Esophagus mucosa (tissue), 1 donor: ENCODE measurements around the gene AHSA1. TPM values are rescaled to one million over a fixed set of nuclear protein-coding genes. Genes with fewer than 3 reads are reported as not detected.

Experiments used
- ATAC-seq: fragments of 200-7000 bp; cut with Tn5 transposase; one replicate; pipeline ENCODE4 v1.9.1; 2020
- total RNA-seq: library from RNA; stranded (reverse); gene quantifications from one replicate; pipeline ENCODE4 v1.2.4, GENCODE V29; 2023
- donor health status: DM: yes; HTN: yes; CAD: no.

The AHSA1 gene
- total RNA-seq, 1 donor from 2014 or later = 69.5 TPM

DNA sequence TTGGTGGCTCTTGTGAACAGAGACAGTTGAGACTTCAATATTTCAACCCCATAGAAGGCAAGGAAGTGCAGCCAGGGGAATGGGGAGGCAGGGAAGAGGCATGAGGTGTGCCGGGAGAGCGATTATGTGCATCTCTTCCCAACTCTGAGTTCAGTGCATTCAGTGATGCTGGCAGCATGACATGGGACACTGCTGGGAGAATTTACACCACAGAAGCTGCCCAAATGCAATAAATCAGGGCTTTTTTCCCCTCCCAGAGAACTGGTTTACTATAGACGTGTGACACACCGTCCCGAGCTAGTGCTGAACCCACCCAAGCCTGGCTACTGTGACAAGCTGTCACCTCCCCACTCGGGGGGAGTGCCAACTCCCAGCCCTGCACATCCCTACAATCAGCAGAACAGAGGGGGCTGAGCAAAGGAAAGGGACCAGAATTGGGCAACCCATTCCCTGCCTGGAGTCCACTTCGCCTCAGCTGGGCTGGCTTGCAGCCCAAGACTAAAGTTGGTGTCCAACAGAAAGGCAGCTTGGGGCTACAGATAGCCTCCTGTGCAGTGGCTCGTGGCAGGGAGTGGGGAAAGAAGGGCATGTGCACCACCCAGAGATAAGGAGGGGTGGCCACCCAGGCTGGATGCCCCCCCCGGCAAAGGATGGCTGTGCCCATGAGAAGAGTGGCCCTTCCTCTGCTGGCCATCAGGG lies 16.7 kb downstream of the AHSA1 start:
- ATAC-seq = no peak

DNA sequence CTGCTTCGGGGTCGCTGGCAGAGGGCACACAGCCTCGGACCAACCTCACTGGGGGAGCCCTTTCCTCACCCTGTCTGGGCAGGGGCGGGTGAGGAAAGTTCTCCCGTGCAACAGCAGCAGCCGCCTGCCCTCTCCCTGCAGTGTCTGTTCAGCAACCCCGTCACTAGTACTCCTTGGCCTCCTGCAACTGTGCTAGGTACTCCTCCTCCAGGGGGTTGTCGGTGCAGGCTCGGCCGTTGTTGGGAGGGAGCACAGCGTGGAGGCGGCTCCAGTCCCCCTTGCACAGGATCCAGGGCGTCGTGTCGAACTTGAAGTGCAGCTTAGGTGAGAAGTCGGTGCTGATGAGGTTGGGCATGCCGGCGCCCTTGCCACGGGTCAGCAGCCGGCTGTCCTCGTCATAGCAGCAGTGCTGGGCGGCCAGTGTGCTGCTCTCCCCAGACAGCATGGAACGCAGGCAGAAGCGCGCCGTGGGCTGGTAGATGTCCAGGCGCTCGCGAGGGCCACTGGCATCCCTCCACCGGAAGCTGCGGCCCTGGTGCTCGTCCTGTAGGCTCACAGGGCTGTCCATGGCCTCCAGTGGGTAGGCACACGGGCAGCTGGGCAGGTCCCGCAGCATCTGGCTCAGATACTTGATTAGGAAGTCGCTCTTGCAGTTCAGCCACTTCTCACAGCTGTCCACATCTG lies 17.7 kb downstream of the AHSA1 start:
- ATAC-seq = no peak

DNA sequence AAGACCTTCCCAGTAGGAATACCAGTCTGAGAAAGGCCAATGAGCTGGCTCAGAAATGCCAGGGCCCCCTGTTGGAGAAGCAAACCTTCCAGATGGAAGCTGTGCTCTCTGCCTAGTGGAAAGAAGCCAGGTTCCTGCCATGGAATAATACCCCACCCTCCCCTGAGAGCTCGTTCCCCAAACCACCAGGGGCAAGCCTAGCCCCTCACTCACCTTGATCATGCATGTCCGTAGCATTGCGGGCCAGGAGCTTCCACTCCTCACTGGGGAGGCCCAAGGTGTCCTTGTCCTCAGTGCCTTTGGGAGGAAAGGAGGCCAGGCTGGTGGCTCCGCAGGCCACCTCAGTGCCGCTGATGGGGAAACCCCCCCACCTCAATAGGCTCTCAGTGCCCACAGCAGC lies 20.1 kb downstream of the AHSA1 start:
- ATAC-seq = no peak

DNA sequence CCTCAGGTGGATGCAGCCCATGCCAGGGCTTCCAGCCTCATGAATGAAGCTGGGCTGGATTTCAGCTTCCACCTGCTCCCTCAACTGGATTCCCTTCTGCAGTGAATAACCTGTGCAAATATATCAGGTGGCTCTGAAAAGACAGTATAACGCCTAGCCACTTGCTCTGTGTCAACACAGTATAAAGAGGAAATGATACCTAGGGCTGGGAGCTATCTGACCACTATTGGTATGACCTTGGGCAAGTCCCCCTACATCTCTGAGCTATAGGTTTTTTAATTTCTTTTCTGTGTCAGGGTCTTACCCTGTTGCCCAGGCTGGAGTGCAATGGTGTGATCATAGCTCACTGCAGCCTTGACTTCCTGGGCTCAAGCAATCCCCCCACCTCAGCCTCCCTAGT lies 20.9 kb downstream of the AHSA1 start:
- no peak for ATAC-seq

DNA sequence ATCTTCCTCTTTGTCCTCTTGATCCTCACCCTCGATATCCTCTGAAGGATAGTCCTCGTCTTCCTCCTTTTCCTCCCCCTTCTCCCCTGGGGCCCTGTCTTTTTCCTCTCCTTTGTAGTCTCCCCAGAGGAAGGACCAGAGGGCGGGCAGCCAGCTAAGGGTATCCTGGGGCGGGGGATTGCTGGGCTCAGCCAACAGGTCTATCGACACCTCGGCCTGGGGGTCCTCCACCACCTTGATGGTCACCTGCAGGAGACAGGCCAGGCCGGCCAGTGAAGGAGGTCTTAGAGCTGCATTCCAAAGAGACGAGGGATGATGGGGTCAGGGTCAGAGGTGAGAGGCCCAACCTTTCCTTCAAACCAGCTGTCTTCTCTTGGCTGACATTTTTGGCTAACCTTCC lies 24.5 kb downstream of the AHSA1 start:
- no peak for ATAC-seq

DNA sequence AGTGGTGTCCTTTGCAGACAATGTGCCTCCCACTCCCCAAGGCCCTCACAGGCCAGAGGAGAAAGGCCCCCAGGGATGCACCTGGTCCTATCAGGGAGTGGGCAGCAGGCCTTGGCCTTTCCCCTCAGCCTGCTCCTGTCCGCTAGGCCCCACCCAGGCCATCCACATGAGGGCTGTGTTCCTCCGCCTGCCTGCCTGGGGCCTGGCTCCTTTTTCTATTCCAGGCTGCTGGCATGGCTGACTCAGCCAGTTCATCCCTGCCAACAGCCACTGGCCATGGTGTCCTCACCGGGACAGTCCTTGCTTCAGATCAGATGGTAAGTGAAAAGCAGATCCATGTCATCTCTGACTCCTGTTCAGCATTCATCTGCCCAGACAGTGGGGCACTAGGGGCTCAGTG lies 27.4 kb downstream of the AHSA1 start:
- ATAC-seq = no peak

DNA sequence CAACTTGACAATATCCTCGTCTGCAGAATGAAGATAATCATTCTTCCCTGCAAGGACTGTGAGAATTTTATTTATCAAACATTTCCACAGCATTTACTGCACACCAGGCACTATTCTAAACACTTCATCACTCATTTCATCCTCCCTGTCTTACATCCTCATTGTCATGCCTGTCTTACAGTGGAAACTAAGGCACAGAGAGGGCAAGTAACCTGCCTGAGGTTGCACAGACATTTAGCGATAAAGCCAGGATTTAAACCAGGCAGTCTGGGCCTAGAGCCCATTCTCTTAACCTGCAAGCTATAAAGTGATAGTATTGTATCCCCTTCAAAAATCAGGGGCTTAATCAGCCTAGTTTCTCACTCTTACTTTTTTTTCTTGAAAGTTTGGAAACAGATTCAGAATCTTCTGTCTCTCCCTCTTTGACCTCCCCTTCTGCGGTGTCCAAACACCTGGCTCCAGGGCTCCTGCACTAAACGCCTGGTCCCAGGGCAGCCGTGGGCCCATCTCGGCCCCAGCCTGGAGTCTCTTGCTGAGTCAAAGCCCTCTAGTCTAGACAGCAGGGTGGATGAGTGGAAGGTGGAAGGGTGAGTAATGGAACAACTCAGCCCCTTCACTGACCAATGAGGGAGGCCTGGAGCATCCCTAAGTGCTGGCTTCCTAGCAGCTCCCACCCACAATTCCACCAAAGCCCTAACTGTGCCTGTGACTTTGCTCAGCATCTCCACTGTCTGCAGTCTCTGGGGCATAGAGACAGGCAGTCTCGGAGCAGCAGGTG lies 28.2 kb downstream of the AHSA1 start:
- peak; percentile 26 for ATAC-seq

DNA sequence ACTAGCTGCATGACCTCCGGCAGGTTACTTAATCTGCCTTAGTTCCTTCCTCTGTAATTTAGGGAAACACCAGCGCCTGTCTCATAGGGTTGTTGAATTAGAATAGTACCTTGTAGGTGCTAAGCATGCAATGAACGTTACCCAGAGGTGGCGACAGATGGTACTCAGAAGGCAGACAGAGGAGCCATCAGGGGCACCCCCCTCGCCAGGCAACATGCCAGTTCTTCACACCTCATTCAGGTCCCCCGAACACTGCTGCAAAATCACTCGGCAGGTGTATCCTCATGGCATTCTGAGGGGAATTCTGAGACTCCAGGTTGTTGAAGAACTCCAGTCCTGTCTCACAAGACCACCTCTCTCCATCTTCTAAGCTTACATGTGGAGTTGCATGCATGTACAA lies 30.7 kb downstream of the AHSA1 start:
- no peak for ATAC-seq

DNA sequence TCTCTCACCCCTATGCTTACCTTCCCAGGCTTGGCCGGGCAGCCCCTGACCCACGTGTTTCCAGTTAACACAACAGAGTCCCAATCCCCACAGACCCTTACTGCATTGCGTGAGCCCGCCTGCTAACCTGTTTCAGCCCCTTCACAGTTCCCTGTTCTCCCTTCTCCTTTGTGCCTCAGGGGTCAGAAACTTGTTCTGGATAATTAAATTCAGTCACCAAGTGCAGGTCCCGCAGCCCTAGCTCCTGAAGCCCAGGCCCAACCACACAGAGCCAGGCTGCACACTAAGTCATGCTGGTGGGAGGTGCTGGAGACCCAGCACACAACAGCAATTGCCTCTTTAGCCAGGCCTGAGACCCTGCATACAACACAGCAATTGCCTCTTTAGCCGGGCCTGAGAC lies 31.1 kb downstream of the AHSA1 start:
- no peak for ATAC-seq

DNA sequence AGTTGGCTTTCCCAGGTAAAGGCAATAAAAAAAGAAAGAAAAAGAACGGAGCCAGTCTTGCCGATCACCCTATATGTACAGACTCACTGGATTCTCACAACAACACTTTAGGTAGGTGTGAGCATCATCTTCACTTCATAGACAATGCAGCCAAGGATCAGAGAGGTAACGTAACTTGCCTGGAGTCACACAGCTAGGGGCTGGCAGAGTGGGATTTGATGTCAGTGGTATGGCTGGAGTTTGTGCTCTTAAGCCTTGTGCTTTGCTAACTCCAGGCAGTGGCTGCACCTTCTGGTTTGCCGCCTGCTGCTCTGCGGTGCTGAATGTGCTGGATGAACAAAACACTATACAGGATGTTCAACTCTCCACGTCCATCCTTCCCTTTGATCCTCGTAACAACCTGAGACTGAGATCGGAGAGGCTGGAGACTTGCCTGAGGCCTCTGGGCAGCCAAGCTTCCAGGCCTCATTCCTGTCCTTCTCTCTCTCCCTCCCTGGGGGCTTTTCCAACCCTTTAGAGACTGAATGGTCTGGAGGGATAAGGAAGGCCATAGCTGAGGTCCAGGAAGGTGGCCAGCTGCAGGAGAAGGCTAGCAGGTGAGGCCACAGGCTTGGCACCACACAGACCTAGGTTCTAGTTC lies 32.6 kb downstream of the AHSA1 start:
- no peak for ATAC-seq

DNA sequence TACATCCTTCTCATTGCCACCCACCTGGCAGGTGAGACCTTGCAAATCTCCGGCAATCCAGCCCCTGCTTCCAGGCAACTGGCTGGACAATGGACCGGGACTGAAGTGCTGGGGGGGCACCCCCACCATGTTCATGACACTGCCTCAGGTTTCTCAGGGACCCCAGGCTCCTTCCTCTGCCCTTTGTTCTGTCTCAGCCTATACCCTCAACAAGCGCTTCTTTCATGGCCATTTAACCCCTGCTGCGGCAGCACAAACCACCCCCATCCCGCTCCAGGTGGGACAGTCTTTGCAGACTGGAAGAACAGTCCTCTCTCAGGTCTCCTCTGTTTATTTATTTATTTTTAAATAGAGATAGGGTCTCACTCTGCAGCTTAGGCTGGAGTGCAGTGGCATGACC lies 33.2 kb downstream of the AHSA1 start:
- no peak for ATAC-seq

DNA sequence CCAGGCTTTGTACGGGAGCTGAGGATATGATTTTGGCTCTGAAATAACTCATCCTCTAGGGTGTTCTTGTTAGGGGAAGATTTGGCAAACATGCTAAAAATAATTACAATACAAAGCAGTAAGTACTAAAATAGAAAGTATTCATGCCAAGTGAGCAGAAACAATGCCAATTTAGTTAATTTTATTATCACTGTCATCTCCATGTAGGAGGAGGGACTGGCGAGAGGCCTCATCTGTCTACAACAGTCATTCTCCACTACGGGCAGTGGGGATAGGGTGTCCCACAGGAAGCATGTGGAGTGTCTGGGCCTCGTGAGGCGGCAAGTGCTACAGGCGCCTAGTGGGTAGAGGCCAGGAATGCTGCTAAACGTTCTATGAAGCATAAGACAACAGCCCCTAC lies 37.4 kb downstream of the AHSA1 start:
- ATAC-seq = no peak

DNA sequence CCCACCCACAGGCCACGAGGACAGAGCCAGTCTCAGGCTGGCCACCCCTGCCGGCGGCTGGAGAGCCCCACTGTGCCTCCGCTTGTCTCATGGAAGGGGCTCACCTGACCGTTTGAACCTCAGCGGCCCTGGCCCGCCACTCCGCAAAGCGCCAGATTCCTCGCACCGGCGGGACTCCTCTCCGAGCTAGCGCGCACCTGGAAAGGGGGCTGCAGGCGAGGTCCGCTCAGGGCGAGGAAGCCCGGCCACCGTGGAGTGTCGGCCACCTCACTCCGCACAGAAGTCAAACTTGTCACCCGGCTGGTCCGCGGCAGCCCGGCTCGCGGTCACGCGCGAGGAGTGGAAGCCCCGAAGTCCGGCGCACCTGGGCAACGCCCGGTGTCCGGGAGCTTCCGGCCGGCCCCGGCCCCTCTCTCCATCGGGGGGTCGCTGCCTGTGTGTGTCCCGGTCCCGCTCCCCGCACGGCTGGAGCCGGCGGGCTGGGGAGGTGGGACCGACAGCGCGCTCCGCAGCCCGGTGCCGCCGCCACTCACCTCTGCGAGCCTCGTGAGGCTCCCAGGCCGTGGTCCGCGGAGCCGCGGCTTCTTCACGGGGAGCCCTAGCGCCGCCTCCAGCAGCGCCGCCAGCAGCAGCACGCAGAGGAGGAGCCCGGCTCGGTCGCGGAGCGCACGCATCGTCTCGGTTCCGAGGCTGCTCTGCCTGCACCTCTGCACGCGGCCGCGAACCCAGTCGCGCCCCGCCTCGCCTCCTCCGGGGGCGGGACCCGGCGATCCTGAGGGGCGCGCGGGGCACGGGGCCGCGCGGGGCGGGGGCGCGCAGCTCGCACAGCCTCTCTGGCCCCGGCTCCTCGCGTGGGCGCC lies 40.5 kb downstream of the AHSA1 start, which contains the start of gene ISM2:
Gene ISM2, minus strand, starts transcription at position 697 of the 860 bp plus-strand sequence. Its CDS starts 23 bp downstream, at position 674.
- ATAC-seq = peak; percentile 76

DNA sequence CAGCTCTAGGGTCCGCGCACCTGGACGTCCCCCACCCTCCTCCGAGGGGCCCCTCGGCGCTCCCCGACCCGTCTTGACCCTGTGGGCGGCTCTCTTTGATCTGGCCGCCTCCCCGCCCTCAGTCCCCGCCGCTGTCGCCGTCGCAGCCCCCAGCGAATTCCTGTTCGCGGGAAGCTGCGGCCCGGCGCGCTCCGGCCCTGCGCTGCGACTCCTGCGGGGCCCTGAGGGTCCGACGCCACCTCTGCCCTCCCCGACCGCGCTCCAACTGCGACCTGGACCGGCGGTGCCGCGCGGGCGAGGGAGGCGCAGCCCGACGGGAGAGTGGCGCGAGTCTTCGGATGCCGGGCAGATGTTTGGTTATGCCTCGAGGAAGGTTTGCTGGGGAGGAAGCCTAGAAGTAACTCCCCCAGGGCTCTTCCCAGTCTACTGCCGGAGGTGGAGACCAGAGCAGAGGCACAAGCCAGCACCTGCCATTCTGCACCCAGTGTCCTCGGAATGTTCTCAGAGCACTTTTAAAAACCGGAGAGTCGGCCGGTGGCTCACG lies 41.2 kb downstream of the AHSA1 start:
- ATAC-seq = peak; percentile 34

DNA sequence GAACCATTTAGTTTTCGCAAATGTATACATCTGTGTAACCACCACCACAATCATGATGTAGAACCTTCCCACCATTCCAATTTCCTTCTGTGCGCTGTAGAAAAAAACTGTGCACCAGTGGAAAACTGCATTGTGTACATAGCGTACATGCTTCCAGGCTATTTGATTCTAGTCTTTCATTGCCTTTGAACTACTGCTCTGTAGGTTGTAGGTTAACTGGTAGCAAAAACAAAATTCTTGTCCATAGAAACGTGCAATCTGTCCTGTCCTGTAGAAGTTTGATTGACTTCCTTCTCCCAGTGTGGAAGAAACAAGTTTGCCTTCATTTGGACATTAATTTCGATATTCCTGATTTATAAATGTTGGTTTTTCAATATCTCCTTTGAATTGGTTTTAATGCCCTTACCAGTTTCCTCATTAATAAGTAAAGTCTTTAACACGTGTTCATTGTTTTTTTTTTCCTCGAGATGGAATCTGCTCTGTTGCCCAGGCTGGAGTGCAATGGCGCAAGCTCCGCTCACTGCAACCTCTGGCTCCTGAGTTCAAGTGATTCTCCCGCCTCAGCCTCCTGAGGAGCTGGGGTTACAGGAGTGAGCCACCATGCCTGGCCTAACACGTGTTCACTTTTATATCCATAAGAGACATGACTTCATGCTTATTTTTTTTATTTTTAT lies 44.4 kb downstream of the AHSA1 start:
- ATAC-seq = no peak

DNA sequence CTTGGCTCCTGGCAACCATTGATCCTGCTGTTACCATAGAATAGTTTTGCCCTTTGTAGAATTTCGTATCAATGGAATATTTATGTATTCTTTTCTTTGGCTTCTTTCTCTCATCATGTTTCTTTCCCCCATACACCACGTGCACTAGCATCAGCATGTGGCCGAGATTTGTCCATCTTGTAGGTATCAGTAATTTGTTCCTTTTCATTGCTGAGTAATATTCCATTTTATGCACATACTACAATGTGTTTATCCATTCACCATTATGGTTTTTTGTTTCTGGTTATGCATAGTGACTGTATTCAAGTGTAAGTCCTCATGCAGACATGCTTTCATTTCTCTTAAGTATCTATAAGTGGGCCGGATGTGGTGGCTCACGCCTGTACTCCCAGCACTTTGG lies 45.2 kb downstream of the AHSA1 start:
- no peak for ATAC-seq

DNA sequence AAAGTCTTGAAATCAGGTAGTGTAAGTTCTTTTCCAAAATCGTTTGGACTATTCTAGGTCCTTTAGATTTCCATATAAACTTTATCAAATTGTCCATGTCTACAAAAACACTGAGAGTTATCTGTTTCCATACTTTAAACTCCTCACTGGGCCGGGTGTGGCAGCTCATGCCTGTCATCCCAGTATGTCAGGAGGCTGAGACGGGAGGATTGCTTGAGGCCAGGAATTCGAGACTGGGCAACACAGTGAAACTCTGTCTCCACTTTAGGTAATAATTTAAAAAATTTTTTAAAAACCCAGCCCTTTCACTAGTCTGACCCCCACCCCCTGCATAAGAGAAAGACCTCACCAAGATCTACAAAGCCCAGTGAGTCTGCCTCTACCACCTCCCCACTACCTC lies 47.1 kb downstream of the AHSA1 start:
- ATAC-seq = no peak

DNA sequence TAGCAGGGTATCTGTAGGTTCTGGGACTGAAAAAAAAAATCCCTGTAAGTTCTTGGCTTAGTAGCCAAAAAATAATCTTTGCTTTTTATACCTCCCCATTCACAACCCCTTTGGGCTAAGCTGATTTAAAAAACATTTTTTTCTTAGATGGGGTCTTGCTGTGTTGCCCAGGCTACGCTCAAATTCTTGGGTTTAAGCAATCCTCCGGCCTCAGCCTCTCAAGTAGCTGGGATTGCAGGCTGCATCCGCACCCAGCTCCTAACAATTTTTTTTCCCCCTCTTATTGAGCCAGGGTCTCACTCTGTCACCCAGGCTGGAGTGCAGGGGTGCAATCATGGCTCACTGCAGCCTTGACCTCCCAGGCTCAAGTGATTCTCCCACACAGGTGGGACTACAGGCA lies 49.9 kb downstream of the AHSA1 start:
- ATAC-seq = no peak

DNA sequence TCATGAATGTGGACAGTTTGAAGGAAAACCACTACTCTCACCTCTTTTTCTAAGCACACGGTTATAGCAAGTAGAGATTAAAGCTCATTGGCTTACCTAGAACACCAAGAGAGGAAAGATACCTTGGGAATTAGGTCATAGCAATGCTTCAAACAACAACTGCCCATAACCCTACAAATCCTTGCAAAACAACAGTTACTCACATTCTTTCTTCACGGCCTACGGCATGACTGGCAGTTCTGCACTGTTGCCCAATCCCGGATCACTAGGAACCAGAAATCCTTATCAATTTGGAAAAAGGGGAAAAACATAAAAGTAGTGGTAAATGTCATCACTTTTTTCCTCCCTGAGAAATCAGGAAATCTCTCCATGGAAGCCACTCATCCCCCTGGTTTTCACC lies 50.4 kb downstream of the AHSA1 start:
- ATAC-seq = no peak

DNA sequence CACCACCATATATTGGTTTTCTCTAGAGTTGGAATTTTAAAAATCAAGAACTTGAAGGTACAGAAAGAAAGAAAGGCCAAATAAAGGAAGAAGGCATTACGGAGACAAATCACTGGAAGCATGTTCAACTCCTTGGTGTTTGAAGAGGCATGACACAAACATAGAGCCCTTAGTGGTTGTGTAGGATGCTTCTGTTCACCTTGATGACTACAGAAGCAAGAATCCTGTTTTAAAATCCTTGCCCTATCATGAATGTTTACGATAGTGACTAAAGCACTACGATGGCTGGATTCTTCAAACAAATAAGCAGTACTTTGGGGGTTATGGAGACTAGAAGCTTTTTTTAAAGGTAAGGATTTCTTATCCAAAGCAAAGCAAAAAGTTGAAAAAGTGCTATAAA lies 51.0 kb downstream of the AHSA1 start:
- ATAC-seq = no peak

DNA sequence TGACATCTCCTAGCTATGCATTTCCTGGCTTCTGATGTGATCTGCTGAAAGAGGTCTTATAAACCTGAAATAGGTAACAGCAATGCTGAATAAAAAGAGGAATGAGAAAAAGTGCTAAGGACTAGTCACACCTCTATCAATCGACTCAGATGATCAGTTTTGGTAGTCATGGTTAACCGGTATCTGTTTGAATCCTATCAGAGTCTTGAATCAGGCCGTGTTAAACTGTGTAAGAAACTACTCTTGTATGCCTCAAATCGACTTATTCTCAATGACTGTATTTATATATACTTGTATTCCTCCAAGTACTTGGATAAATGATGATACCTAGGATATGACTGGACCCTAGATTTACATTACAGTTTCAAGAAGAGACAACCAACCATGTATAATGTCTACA lies 51.5 kb downstream of the AHSA1 start:
- no peak for ATAC-seq
